ENCODE results near the gene PHF13.

Gene PHF13

DNA sequence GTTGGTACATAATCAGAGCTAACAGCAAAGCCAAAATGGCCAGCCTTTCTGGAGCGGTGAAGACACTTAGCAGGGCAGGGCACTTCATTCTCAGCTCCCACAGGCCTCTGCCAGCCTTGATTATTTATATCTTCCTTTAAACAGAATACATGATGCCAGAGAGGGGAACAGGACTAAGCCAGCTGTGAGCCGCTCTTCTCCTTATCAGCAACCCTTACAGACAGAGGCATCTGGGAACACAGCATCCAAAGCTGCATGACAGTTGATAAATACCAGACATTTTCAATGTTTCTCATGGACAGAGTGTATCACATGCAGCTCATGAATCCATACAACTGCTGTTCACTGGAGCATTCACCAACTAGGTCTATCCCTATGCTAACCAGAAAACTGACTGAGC lies 59.0 kb downstream of the PHF13 start:
- Histone ChIP-seq H3K4me3 (ENCODE audit: low read length) (no peak overlapping the region), H3K9ac (ENCODE audit: low read length) (no peak overlapping the region), H3K36me3 (ENCODE audit: control insufficient read depth, insufficient read depth, low read length) (no peaks in the 10 kb centered on the region), H3K27me3 (ENCODE audit: control insufficient read depth, insufficient read depth, low read length) (no peaks in the 10 kb centered on the region), H3K4me1 (ENCODE audit: control insufficient read depth, insufficient read depth, low read length) (no peaks in the 10 kb centered on the region), H3K9me3 (ENCODE audit: control insufficient read depth, low read length) (no peaks in the 10 kb centered on the region)
